GM21737 (cell line): ENCODE data around the gene UBAC1.

Experiments used
- ATAC-seq: cut with Tn5 transposase; IDR thresholded peaks from one replicate; pipeline ENCODE4 v1.9.1; 2021; ENCODE audit warnings: mild to moderate bottlenecking, moderate library complexity; ENCODE audit not compliant: unreplicated experiment

UBAC1 gene

GRCh38 chr9:135885100-135885853 is 75.9 kb downstream of the UBAC1 start:
- ATAC-seq, result no peak

- no peak for ATAC-seq
These were observed 76.7 kb downstream of the UBAC1 start for GRCh38 chr9:135884328-135885035.

GRCh38 chr9:135883410-135884089 is 77.6 kb downstream of the UBAC1 start:
- ATAC-seq, result no peak
